PC-9 (cell line): ENCODE measurements around the gene KAT6B.

ENCODE experiments used
- EZH2 ChIP-seq: fragments of 200-600 bp; sonication (generic); IDR thresholded peaks from 2 replicates; pipeline ENCODE4 v1.8.0; 2017; ENCODE audit warnings: antibody characterized with exemption, low read depth
- TF ChIP-seq, protein P1 (sequence below): fragments of 200-600 bp; sonication (generic); conservative IDR thresholded peaks from 2 replicates; pipeline ENCODE4 v1.6.1; 2017; ENCODE audit warnings: mixed run types, antibody characterized with exemption, mild to moderate bottlenecking, moderate library complexity

- TF ChIP-seq, protein P1, sequence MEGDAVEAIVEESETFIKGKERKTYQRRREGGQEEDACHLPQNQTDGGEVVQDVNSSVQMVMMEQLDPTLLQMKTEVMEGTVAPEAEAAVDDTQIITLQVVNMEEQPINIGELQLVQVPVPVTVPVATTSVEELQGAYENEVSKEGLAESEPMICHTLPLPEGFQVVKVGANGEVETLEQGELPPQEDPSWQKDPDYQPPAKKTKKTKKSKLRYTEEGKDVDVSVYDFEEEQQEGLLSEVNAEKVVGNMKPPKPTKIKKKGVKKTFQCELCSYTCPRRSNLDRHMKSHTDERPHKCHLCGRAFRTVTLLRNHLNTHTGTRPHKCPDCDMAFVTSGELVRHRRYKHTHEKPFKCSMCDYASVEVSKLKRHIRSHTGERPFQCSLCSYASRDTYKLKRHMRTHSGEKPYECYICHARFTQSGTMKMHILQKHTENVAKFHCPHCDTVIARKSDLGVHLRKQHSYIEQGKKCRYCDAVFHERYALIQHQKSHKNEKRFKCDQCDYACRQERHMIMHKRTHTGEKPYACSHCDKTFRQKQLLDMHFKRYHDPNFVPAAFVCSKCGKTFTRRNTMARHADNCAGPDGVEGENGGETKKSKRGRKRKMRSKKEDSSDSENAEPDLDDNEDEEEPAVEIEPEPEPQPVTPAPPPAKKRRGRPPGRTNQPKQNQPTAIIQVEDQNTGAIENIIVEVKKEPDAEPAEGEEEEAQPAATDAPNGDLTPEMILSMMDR, result no peak
- no peak for TF ChIP-seq EZH2
Observed at GRCh38 chr10:74916283-74916682, 89.9 kb downstream of the KAT6B start.
